Spleen (tissue), 11 donors: ENCODE data around the gene ULBP3. TPM values are rescaled to one million over a fixed set of nuclear protein-coding genes. Genes with fewer than 3 reads are reported as not detected.

ENCODE experiments used
- DNase-seq: peaks from one replicate; pipeline ENCODE4 v3.0.0-alpha.2; 2020
- H3K27ac ChIP-seq, 8 donors: fragments of 200-600 bp; sonication (generic) in 7 of 8; 1 replicate in 4 of 8; 2 replicates in 4 of 8; pipeline versions ENCODE4 v1.5.0 to v1.8.0; 2016 to 2021; ENCODE audit warnings: inconsistent platforms in 4 of 8, mild to moderate bottlenecking in 4 of 8, moderate library complexity in 1 of 8
- H3K27me3 ChIP-seq, 7 donors: fragments of 200-600 bp; sonication (generic) in 6 of 7; replicated peaks in 1 of 7; 1 replicate in 4 of 7; 2 replicates in 3 of 7; pipeline versions ENCODE4 v1.5.0 to v1.8.0; 2016 to 2021; ENCODE audit warnings: inconsistent platforms in 3 of 7, mild to moderate bottlenecking in 1 of 7
- H3K36me3 ChIP-seq, 6 donors: fragments of 200-600 bp; sonication (generic) in 5 of 6; 1 replicate in 4 of 6; 2 replicates in 2 of 6; pipeline versions ENCODE4 v1.5.0 to v1.8.0; 2016 to 2021; ENCODE audit warnings: inconsistent platforms in 2 of 6
- H3K4me1 ChIP-seq, 6 donors: fragments of 200-600 bp; sonication (generic) in 5 of 6; 1 replicate in 3 of 6; 2 replicates in 3 of 6; pipeline versions ENCODE4 v1.5.0 to v1.8.0; 2016 to 2021; ENCODE audit warnings: inconsistent platforms in 3 of 6
- H3K4me3 ChIP-seq, 8 donors: fragments of 200-600 bp; sonication (generic) in 7 of 8; 1 replicate in 4 of 8; 2 replicates in 4 of 8; pipeline versions ENCODE4 v1.5.0 to v1.8.0; 2016 to 2021; ENCODE audit warnings: inconsistent platforms in 4 of 8, mild to moderate bottlenecking in 4 of 8, moderate library complexity in 2 of 8
- H3K9me3 ChIP-seq, 8 donors: fragments of 200-600 bp; sonication (generic) in 7 of 8; 1 replicate in 4 of 8; 2 replicates in 4 of 8; pipeline versions ENCODE4 v1.5.0 to v1.8.0; 2016 to 2021; ENCODE audit warnings: inconsistent platforms in 4 of 8
- POLR2A ChIP-seq, 3 donors: fragments of 450-650 bp; IDR thresholded peaks; one replicate each; pipeline ENCODE4 v1.5.1; 2017; ENCODE audit warnings: antibody characterized with exemption in 3 of 3, mild to moderate bottlenecking in 1 of 3
- POLR2AphosphoS5 ChIP-seq, 3 donors: sonication (generic); formaldehyde crosslinking; IDR thresholded peaks; one replicate each; pipeline ENCODE4 v1.5.1; 2017; ENCODE audit warnings: antibody characterized with exemption in 3 of 3
- WGBS, 5 donors: extraction: QIAGEN DNeasy Blood & Tissue Kit in 3 of 5; methylation state at CpG; one replicate each; pipeline versions ENCODE4 v1.1.5 to v1.1.7; 2013 to 2018; 5-methylcytosine and 5-hydroxymethylcytosine counted together
- intact Hi-C: fragments of 100-400 bp; cut with DNase I; formaldehyde crosslinking; loops from one replicate; pipeline ENCODE4 v1.15.0; 2023; ENCODE audit warnings: low total_unique reads
- polyA plus RNA-seq, 3 donors: library from polyadenylated mRNA; stranded (reverse); fragments of 200-250 nt; gene quantifications; one replicate each; pipeline ENCODE4 v1.2.1, GENCODE V29; 2013
- total RNA-seq, 7 donors: library from RNA; depleted of rRNA in 3 of 7; stranded (reverse); fragments of >200 nt in 3 of 7; fragmentation: NEBNext Ultra II Directional in 4 of 7; extraction: Animal tissue kit (Norgen Biotek cat#: 25700) in 4 of 7; gene quantifications; one replicate each; pipeline versions ENCODE4 v1.1.0 to v1.2.1, GENCODE V29; 2016 to 2021
- TF ChIP-seq, protein P1 (sequence below), 11 experiments: fragments of 200-600 bp in 7 of 11; fragments of 450-650 bp in 4 of 11; sonication (generic) in 4 of 11; IDR thresholded peaks in 8 of 11; conservative IDR thresholded peaks in 3 of 11; 1 replicate in 7 of 11; 2 replicates in 4 of 11; pipeline versions ENCODE4 v1.4.0 to v1.8.0; 2016 to 2021; ENCODE audit warnings: antibody characterized with exemption in 11 of 11, inconsistent platforms in 4 of 11, mild to moderate bottlenecking in 1 of 11
- donor health status: healthy with polysubstance abuse.
- donor health status: DM: no; HTN: no; CAD: no; lungs with moderate emphysema.
- donor health status: DM: no; HTN: no; CAD: no.
- donor health status: Bipolar disorder and iron deficiency.
- donor health status: healthy.
- donor health status: DM: no; HTN: no; CAD: no.
- donor health status: DM: yes; HTN: yes; CAD: no.

Gene ULBP3
- total and polyA plus RNA-seq, 10 donors: 0.15 to 2.2 (median 0.85) TPM; not detected in 1

DNA sequence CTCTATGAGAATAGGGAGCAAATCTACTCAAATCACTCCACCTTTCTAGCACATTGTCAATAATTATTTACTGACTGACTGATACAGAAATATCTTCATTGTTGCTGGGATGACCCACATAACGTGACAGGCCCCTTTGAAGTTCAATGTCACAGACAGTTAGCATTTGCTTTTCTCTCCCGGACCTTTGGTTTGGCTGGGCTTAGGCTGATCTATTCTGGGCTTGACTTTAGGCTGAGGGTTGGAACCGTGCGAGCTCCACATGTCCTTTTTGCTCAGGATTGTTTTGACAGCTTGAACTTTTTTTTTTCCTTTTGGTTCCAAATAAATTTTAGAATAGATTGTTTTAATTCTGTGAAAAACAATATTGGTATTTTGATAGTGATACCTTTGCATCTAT, 12.0 kb downstream of the ULBP3 start:
- H3K27me3 ChIP-seq: peaks cover 0 to 57% (median 0%) of the 10 kb centered on the region in 7 donors
- no peaks in the 10 kb centered on the region for H3K36me3 ChIP-seq
- no peaks in the 10 kb centered on the region for H3K9me3 ChIP-seq
- H3K27ac ChIP-seq: no peak overlapping the region
- DNase-seq: no peak
- intact Hi-C loops: no loop called here
- H3K4me1 ChIP-seq: peaks cover 0 to 7% (median 0%) of the 10 kb centered on the region in 6 donors
- WGBS, 5 donors: 84 to 92% (median 87%) methylated on average over 4 of the region's 4 CpGs
- TF ChIP-seq, protein P1, sequence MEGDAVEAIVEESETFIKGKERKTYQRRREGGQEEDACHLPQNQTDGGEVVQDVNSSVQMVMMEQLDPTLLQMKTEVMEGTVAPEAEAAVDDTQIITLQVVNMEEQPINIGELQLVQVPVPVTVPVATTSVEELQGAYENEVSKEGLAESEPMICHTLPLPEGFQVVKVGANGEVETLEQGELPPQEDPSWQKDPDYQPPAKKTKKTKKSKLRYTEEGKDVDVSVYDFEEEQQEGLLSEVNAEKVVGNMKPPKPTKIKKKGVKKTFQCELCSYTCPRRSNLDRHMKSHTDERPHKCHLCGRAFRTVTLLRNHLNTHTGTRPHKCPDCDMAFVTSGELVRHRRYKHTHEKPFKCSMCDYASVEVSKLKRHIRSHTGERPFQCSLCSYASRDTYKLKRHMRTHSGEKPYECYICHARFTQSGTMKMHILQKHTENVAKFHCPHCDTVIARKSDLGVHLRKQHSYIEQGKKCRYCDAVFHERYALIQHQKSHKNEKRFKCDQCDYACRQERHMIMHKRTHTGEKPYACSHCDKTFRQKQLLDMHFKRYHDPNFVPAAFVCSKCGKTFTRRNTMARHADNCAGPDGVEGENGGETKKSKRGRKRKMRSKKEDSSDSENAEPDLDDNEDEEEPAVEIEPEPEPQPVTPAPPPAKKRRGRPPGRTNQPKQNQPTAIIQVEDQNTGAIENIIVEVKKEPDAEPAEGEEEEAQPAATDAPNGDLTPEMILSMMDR (IDR thresholded peaks at IDR 0.05 in 8 of 11, conservative IDR thresholded peaks at IDR 0.05 in 3 of 11): no peak
- no peak for TF ChIP-seq POLR2A (IDR thresholded peaks at IDR 0.05)
- TF ChIP-seq POLR2AphosphoS5 (IDR thresholded peaks at IDR 0.05): no peak
- no peak overlapping the region for H3K4me3 ChIP-seq

DNA sequence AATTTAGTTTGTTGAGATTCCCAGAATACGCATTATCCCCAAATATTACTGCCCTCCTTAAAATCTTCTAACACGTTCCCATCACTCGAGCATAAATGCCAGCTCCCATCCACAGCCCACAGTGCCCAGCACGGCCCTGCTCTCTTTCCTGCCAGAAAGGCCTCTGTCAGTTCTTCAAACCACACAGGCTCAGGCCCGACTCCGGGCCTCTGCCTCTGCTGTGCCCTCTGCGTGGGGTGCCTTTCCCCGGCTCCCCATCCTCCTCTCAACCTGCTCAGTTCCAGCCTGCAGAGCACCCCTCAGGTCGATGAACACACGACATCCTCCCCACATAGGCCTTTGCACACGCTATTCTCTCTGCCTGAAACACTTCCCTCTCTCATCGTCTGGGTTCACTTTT, 12.8 kb downstream of the ULBP3 start:
- TF ChIP-seq, protein P1 (IDR thresholded peaks at IDR 0.05 in 8 of 11, conservative IDR thresholded peaks at IDR 0.05 in 3 of 11): no peak
- TF ChIP-seq POLR2AphosphoS5 (IDR thresholded peaks at IDR 0.05) (no peak), POLR2A (IDR thresholded peaks at IDR 0.05) (no peak)
- Histone ChIP-seq H3K27me3 (peaks cover 0 to 62% (median 0%) of the 10 kb centered on the region in 7 donors), H3K4me1 (peaks cover 0 to 7% (median 0%) of the 10 kb centered on the region in 6 donors), H3K27ac (no peak overlapping the region), H3K4me3 (no peak overlapping the region), H3K36me3 (no peaks in the 10 kb centered on the region), H3K9me3 (no peaks in the 10 kb centered on the region)
- DNase-seq: no peak
- intact Hi-C loops: no loop called here
- WGBS, 5 donors: 82 to 89% (median 85%) methylated on average over 12 of the region's 12 CpGs

DNA sequence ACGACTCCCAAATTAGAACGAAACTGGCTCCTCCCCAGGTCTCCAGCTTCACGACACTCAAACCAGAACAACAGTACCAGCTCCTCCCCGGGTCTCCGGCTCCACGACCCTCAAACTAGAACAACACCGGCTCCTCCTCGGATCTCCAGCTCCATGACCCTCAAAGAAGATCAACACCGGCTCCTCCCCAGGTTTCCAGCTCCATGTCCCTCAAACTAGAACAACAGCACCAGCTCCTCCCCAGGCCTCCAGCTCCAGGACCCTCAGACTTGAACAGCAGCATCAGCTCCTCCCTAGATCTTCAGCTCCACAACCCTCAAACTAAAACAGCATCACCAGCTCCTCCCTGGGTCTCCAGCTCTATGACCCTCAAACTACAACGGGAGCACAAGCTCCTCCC, 13.8 kb downstream of the ULBP3 start:
- no peak overlapping the region for H3K4me3 ChIP-seq
- no peaks in the 10 kb centered on the region for H3K9me3 ChIP-seq
- peaks cover 0 to 64% (median 3%) of the 10 kb centered on the region in 7 donors for H3K27me3 ChIP-seq
- no peaks in the 10 kb centered on the region for H3K36me3 ChIP-seq
- 83 to 91% (median 87%) methylated on average over 10 of the region's 10 CpGs for WGBS, 5 donors
- intact Hi-C loops: no loop called here
- no peak for DNase-seq
- H3K4me1 ChIP-seq: peaks cover 0 to 4% (median 0%) of the 10 kb centered on the region in 6 donors
- TF ChIP-seq POLR2A (IDR thresholded peaks at IDR 0.05) (no peak), POLR2AphosphoS5 (IDR thresholded peaks at IDR 0.05) (no peak)
- TF ChIP-seq, protein P1 (IDR thresholded peaks at IDR 0.05 in 8 of 11, conservative IDR thresholded peaks at IDR 0.05 in 3 of 11): no peak
- no peak overlapping the region for H3K27ac ChIP-seq

DNA sequence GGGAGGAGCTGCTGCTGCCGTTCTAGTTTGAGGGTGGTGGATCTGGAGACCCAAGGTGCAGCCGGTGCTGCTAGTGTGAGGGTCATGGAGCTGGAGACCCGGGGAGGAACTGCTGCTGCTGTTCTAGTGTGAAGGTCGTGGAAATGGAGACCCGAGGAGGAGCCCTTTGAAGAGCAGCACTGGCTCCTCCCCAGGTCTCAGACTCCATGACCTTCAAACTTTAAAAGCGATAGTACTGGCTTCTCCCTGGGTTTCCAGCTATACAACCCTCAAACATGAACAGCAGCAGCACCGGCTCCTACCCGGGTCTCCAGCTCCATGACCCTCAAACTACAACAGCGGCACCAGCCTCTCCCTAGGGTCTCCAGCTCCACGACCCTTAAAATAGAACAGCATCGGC, 15.5 kb downstream of the ULBP3 start:
- TF ChIP-seq POLR2AphosphoS5 (IDR thresholded peaks at IDR 0.05): no peak
- TF ChIP-seq, protein P1 (IDR thresholded peaks at IDR 0.05 in 8 of 11, conservative IDR thresholded peaks at IDR 0.05 in 3 of 11): no peak
- no peak for TF ChIP-seq POLR2A (IDR thresholded peaks at IDR 0.05)

More for the DNA sequence above, 15.5 kb downstream of the ULBP3 start:
- intact Hi-C loops: no loop called here
- Histone ChIP-seq H3K4me1 (no peaks in the 10 kb centered on the region), H3K9me3 (no peaks in the 10 kb centered on the region), H3K36me3 (no peaks in the 10 kb centered on the region), H3K27me3 (peaks cover 0 to 70% (median 5%) of the 10 kb centered on the region in 7 donors), H3K4me3 (no peak overlapping the region), H3K27ac (no peak overlapping the region)
- DNase-seq: no peak
- 74 to 82% (median 80%) methylated on average over 10 to 11 of the region's 11 CpGs for whole genome bisulfite sequencing, 5 donors
